GM21447 (cell line): ENCODE results near the gene IL18BP.

ENCODE experiments used
- ATAC-seq: cut with Tn5 transposase; IDR thresholded peaks from one replicate; pipeline ENCODE4 v1.9.1; 2021; ENCODE audit not compliant: unreplicated experiment

Gene IL18BP

DNA sequence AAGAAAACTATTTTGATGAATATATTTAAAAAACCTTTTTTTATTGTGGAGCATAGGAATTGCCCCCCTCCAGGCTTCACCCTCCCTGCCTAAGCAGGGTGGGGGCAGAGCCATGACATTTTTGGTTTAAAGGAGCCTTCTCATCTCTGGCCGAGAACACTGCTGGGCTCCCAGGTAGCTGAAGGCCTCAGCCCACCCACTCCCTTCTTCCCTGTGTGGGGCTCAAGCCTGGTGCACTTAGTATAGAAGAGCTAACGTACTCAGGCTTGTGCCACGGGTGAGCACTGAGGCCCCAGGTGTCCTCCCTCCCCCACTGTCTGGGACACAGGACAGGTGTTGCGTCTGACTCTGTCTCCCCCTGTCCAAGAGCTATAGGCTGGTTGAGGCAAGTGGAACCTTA is 2.2 kb upstream of the IL18BP start:
- ATAC-seq = no peak

DNA sequence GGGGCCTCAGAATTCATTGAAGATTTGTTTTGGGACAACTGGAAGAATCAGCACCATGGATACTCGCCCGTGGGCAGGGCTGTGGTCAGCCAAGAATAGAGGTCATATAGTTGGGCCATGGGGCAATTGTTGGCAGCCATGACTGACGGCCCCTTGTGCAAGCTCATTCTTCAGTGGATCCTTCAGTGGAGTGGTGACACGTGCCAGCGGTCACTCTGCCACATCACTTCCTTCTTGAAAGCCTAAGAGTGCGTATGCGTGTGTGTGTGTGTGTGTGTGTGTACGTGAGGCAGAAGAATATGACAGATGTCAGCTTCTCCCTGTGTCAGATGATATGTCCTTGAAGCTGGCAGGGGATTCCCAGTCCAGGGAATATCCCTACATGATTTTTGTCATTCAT is 1.8 kb upstream of the IL18BP start:
- ATAC-seq = no peak

DNA sequence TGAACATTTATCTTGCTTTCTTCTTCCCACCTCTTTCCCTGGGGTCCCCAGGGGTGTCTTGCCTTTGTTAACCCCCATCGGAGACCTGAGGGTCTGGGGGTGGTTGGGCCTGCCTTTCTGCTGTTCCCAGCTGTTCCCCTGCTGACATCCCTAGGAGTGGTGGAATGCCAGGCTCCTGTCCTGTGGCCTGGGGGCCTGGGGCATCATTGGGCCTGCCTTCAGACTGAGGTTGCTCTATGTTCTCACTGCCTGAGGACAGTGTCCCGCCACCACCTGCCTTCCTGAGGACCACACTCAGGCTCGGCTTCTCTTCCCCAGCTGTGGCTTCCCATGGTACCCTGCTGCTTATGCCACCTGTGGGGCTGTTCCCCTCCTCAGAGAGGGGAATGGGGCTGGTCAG is 1.1 kb upstream of the IL18BP start:
- ATAC-seq = no peak

DNA sequence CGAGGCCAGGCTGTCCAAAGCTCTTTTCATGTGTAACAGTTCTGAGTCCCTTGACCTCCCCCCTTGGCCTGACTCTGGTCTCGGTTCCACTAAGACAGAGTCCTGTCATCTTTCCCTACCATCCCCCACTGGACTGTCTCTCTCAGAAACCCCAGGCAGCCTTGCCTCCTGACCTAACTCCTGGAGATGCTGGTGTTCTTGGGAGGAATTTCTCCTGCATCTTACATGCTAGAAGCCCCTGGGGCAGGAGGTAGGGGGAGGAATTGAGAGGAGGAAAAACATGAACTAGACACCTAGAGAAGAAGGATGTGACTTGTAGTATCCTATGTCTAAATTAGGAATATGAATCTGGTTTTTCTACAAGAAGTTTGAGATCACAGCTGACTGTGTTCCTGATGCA is 648 bp upstream of the IL18BP start:
- ATAC-seq = no peak

DNA sequence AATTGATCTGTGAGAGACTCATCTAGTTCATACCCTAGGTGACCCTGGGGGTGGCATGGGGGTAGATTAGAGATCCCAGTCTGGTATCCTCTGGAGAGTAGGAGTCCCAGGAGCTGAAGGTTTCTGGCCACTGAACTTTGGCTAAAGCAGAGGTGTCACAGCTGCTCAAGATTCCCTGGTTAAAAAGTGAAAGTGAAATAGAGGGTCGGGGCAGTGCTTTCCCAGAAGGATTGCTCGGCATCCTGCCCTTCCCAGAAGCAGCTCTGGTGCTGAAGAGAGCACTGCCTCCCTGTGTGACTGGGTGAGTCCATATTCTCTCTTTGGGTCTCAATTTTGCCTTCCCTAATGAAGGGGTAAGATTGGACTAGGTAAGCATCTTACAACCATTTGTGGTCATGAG is 653 bp downstream of the IL18BP start:
- ATAC-seq = no peak

DNA sequence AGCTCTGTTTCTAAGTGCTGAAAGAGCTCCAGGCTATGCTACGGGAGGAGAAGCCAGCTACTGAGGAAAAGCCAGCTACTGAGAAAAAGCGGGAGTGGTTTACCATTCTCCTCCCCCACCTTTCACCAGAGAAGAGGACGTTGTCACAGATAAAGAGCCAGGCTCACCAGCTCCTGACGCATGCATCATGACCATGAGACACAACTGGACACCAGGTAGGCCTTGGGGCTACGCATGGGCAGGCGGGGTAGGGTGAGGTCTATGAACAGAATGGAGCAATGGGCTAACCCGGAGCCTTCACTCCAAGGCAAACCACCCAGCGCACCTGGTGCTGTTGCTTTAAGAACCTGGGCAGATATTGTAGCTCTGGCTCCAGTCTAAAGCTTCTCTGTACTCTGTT is 1.1 kb downstream of the IL18BP start:
- no peak for ATAC-seq

DNA sequence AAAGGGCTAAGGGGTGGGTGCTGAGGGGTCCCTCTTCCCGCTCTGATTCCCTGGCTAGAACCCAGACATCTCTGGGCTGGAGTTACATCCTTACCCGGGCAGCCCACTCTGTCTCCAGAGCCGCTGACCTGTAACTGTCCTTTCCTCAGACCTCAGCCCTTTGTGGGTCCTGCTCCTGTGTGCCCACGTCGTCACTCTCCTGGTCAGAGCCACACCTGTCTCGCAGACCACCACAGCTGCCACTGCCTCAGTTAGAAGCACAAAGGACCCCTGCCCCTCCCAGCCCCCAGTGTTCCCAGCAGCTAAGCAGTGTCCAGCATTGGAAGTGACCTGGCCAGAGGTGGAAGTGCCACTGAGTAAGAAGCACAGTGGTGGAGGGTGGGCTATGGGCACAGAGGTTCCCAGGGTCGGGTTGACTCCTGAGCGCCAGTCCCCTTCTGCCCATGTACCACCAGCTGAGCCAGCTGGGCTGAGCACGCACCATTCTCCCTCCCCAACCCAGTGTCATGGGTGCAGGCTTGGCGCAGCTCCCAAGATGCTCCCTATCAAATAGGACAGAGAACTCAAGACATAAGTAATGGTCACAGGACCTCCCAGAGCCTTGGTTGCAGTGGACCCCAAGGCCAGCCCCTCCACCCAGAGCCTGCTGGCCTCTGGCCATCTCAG is 1.6 kb downstream of the IL18BP start:
- no peak for ATAC-seq

DNA sequence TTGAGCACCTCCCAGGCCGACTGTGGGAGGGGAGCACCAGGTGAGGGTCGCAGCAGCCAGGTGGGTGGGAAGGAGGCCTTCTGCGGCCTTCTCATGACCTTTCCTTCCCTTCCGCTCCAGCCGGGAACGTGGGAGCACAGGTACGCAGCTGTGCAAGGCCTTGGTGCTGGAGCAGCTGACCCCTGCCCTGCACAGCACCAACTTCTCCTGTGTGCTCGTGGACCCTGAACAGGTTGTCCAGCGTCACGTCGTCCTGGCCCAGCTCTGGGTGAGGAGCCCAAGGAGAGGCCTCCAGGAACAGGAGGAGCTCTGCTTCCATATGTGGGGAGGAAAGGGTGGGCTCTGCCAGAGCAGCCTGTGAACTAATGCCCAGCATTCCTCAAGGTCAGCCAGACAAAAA is 2.6 kb downstream of the IL18BP start:
- no peak for ATAC-seq

DNA sequence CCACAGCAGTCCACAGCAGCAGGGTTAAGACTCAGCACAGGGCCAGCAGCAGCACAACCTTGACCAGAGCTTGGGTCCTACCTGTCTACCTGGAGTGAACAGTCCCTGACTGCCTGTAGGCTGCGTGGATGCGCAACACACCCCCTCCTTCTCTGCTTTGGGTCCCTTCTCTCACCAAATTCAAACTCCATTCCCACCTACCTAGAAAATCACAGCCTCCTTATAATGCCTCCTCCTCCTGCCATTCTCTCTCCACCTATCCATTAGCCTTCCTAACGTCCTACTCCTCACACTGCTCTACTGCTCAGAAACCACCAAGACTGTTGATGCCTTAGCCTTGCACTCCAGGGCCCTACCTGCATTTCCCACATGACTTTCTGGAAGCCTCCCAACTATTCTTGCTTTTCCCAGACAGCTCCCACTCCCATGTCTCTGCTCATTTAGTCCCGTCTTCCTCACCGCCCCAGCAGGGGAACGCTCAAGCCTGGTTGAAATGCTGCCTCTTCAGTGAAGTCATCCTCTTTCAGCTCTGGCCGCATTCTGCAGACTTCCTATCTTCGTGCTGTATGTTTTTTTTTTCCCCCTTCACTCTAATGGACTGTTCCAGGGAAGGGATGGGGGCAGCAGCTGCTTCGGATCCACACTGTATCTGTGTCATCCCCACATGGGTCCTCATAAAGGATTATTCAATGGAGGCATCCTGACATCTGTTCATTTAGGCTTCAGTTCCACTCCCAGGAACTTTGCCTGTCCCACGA is 3.3 kb downstream of the IL18BP start:
- no peak for ATAC-seq

DNA sequence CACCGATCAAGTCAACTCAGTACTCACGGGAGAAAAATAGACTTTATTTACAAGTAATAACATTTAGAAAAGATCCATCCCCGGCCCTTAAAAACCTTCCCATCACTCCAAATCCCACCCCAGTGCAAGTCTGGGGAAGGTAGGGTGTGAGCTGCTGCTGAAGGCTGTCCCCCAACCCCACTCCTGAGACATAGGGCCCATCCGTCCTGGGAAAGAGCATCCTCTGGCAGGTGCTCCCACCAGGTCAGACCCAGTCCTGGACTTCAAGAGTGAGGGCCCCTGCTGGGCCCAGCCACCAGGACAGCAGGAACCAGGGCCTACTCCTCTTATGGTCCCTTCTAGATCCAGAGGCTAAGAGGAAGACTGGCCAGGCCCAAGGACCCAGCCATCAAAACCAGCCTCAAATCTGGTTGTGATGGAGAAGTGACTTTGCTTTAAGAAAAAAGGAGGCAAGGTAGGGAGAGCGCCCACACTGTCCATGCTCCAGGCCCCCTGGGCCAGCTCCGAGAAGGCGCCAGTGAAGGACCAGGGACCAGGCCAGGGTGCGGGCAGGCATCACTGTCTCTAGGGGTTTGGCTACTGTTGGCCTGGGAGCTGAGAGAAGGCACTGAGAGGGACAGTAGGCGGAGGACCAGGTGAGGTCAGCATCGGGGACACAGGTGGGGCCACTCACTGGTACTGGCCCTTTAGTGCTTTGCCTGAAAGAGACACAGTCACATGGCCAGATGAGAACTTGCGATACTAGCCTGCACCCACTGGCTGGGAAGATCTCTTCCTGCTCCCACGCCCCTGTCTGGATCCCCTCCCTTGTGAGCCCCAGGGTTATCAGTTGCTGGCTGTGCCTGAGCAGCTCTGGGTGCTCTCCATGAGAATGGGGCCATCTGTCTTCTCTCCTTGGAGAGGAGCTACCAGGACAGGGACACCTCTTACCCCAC is 4.4 kb downstream of the IL18BP start:
- no peak for ATAC-seq

DNA sequence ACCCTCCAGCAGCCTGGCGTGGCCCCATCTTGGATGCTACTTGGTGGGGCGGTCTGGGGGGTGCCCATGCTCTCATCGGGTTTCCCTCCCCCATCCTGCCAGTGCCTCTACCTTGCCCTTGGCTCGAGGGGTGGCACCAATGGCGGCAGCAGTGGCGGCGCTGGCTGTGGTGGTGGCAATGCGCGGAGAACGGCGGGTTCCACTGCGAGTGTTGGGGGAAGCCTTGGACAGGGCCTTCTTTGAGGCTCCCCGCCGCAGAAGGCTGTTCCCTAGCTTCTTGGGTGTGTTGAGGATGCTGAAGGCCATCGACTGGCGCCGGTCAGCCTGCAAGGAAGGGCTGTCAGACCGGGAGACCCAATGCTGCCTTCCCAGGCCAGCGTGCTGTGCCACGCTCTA is 5.1 kb downstream of the IL18BP start:
- no peak for ATAC-seq

DNA sequence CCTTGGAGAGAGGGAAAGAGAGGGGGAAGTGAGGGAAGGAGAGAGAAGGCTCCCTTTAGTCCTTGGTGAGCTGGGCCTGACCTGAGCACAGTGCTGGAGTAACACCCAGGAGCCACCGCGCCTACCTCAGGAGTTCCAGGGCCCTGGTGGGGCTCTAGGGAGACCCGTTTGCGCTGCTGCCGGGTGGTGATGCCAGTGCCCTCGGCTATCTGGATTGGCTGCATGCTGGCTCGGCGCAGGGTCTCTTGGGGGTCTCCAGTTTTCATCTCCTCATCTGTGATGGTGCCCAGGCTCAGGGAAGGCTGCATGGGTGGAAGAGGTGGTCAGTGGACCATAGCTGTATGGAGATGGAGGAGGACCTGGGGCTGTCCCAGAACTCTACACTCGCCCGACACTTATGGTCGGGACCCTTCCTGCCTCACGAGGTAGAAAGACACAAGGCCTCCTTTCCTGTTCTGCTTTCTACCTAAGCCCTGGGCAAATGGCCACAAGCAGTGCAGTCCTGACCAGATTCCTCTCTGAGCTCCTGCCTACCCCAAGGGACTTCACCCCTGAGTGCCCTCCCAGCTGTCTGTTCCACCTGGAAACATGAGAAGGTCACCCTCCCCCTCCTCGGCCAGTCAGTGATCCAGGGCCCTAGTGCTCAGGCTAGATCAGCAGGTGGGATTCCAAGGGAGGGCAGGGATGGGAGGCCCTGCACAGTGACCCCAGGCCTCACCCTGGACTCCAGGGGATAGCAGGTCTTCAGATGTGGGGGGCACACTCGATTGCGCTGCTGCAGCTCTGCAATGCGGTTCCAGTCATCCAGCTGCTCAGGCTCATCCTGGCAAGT is 6.0 kb downstream of the IL18BP start:
- no peak for ATAC-seq

DNA sequence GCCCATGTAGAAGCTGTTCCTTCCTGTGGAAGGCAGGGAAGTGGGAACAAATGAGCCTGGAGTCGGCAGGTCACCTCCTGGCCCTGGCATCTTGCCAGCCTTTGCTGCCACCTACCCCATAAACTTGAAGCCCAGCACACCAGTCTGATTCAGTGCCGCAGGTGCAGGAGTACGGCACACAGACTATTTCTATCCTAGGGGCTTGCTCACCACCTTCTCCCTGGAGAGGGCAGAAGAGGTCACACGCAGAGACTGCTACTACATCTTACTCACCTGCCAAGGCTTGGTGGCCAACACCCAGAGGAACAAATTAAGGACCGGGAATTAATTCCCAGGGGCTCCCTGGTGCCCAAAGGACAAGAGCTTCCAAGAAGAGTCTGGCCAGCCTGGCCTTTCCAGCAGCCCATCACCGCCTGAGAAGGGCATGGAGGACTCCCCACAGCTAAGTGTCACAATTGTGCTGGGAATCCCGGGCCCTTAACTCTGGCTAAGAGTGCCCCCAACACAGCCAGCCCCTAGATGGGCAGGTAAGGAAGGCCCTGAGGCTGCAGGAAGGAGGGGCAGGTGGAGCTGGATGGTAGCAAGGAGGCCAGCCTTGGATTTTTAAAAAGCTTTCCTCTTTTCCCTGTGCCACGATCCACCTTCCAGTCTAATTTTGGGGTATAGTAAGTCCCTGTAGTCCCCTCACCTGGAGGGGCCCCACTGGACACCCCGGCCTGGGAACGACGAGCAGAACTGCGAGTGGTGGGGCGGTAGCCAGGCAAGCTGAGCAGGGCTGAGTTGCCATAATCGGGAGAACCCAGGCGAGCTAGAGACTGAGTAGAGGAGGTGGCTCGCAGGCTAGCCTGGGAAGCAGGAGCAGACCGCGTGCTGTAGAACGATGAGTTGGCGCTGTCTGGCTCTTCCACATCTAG is 6.9 kb downstream of the IL18BP start:
- no peak for ATAC-seq

DNA sequence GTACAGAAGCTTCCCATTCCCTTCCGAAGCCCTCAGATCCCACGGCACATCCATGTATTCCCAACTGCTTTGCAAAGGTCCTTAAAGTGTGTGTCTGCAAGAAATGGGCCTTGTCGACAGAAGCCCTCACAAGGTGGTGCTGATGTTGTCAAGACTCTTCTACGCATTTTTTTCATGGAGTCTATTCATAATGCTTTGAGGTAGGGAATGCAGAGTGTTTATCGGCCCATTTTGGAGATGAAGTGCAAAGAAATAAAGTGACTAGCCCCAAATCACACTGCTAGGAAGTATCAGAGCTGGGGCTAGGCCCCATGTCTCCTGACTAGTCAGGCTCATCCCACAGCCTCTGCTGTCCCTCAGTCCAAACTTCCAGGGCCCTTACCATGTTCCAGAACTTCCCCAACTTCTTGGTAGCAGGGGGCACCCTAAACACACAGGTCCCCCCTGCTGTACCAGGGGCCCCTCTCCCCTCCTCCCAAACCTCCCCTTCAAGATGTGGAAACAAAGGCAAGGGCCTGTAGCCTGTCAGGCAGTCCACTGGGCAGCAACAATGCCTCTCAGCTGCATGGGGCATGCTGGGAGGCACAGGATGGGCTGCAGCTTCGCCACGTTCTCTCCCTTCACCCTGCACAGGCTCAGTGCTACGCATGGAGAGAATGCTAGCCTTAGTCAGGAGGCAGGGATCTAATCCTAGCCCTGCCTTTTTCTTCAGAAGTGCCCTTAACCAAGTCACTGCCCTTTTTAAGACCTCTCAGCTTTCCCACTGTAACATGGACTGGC is 7.8 kb downstream of the IL18BP start:
- ATAC-seq = no peak

DNA sequence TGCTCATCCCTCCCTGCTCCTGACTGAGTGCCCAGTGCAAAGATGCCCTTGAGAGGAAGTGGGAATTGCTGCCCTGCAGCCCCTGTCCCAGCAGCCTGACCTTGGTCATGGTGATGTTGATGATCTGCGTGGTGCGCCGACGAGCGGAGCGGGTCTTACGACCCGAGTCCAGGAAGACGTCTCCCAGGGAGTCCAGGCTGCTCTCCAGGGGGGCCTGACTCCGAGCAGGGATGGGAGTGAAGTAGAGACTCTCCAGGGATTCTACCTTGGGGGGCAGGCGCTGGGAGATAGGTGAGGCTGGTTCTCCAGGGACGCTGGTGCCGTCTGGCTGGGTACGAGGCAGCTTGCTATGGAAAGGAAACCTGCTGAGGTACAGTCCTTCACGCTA is 8.4 kb downstream of the IL18BP start:
- no peak for ATAC-seq

DNA sequence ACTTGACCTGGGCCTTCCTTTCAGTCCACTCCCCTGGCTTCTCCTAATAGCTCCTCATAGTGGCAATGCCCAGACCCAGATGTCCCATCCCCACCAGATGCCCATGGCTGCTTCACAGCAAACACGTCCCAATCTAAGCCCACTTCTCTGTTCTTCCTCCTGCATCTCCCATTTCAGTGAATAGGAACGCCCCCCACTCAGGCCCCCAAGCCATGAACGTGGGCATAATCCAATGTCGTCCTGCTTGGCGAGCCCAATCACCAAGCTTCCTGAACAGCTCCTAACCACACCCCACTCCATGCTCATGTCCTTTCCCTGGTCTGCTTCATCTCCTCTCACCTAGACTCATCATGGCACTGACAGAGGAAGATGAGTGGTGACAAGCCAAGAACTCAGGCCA is 8.9 kb downstream of the IL18BP start:
- ATAC-seq = no peak

DNA sequence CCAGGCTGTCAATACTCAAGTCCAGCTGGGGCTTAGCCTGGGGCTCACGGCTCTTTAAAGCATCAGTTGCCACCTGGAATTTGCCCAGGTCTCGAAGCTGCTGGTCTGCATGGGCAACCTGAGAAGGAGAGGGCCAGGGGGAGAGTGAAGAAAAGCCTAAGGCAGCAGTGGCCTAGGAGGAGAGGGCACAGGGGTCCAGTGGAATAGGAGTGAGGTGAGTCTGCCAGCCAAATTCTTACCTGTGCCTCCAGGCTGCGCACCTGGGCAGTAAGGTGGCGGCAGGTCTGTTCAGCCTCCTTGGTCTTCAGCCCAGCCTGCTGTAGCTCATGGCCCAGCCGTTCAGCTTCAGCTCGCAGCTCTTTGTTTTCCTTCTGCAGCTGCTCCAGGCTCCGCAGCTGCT is 10.0 kb downstream of the IL18BP start:
- ATAC-seq = no peak

DNA sequence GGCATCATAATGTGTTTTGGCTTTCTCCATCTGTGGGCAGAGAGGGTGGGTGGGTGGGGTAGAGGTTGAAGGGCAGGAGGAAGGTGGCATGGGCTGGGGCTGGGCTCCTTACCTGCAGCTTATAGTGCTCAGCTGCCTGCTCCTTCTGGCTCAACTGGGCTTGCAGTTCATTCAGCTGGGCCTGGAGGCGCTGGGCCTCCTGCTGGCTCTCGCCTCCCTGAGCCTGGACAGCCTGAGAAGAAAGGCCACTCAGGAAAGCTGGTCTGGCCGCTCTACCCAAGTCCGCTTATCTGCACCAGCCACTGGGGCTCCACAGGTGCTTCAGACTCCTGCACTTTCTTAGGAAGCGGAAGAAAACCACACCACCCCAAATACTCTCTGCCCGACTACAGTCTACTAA is 10.4 kb downstream of the IL18BP start:
- no peak for ATAC-seq

DNA sequence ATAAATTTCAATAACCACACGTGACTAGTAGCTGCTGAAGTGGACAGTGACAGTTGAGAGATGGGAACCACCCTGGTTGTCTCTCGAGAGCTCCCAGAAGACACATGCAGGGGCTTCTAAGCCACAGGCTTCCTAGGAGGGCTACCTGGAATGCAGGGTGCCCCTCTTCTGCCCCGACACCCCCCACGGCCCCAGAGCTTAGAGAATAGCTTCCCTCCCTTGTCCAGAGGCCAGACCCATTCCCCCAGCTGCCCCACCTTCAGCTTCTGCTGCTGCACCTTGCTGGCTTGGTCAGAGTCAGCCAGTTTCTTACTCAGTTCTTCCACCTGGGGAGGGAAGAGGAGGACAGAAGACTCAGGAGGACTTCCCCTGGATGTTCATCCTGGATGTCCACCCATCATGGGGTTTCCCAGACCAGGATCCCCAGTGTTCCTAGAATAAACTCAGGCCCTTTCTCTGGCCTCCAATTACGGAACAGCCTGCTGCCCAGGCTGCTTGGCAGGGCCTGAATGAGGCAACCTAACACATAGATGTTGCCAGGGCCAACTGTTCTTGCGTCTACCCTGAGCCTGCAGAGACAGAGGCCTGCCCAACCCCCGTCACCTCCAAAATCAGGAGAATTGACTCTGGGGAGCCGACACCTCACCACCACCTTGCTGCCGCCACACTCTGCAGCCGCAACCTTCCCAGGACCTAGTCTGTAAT is 12.0 kb downstream of the IL18BP start:
- ATAC-seq = no peak
